Measurements from ENCODE around the gene RBM28.

RBM28 gene

GRCh38 chr7:128383776-128384175, 40.1 kb upstream of the RBM28 start:
- peak overlapping the region; percentile 59 for H3K27ac ChIP-seq
- CTCF ChIA-PET, result interaction anchor here (4.3 kb wide), 1 partner anchor 36 kb away, joined by 23 read pairs; no protein-coding TSS in a partner anchor
- no peak for DNase-seq (ENCODE audit: low spot score)
- no peak for TF ChIP-seq CTCF (conservative IDR thresholded peaks at IDR 0.05; ENCODE audit: low read depth)
- POLR2A ChIA-PET (ENCODE audit: low non-redundant PET), result interaction anchor here (0.6 kb wide), 1 partner anchor 24 kb away, joined by 6 read pairs; no protein-coding TSS in a partner anchor

GRCh38 chr7:128381161-128381821, 37.6 kb upstream of the RBM28 start:
- H3K27ac ChIP-seq, result peak overlapping the region; percentile 80
- CTCF ChIA-PET, result interaction anchor here (0.6 to 4.3 kb wide), 7 partner anchors 10 to 275 kb away, joined by 3 to 23 read pairs (median 3); no protein-coding TSS in a partner anchor
- peak; percentile 71 for DNase-seq (ENCODE audit: low spot score)
- POLR2A ChIA-PET (ENCODE audit: low non-redundant PET), result no interaction called here
- peak; percentile 84 for TF ChIP-seq CTCF (conservative IDR thresholded peaks at IDR 0.05; ENCODE audit: low read depth)

DNA sequence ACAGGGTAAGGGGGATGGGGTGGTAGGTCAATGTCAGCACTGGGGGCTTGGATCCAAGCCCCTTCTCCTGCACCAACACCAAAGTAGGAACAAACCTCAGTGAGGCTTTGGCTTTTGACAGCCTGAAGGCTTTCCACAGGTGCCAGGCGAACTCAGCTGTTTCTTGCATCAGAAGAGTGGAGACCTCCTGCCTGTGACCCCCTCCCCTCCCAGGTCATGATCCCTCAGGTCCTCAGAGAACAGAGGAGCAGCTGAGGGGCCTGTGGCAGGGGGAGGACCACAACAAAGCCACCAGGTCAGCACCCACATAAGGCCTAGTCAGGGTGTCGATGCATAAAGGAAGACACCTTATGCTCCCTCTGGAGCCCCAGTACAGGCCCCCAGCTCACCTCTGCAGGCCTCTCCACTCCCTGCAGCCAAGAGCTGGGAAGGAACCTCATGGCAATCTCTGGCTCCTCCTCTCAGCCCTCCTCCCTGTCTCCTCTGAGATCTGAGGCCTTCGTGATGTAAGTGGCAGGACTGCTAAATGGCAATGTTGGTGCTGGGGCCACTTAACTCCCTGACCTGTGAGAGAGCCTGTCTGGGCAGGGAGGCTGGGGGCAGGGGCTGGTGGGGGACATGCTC, 36.9 kb upstream of the RBM28 start:
- peak overlapping the region; percentile 80 for H3K27ac ChIP-seq
- CTCF ChIA-PET, result interaction anchor here (0.6 to 4.3 kb wide), 3 partner anchors 24 to 36 kb away, joined by 3 to 23 read pairs (median 3); no protein-coding TSS in a partner anchor
- no peak for TF ChIP-seq CTCF (conservative IDR thresholded peaks at IDR 0.05; ENCODE audit: low read depth)
- POLR2A ChIA-PET (ENCODE audit: low non-redundant PET), result no interaction called here
- no peak for DNase-seq (ENCODE audit: low spot score)

- POLR2A ChIA-PET (ENCODE audit: low non-redundant PET), result no interaction called here
- DNase-seq (ENCODE audit: low spot score), result no peak
- CTCF ChIA-PET, result no interaction called here
- TF ChIP-seq CTCF (conservative IDR thresholded peaks at IDR 0.05; ENCODE audit: low read depth), result no peak
- peak overlapping the region; percentile 80 for H3K27ac ChIP-seq
Measured at GRCh38 chr7:128379900-128380479, 36.3 kb upstream of the RBM28 start.

GRCh38 chr7:128378637-128379036, 34.9 kb upstream of the RBM28 start:
- DNase-seq (ENCODE audit: low spot score), result no peak
- CTCF ChIA-PET, result no interaction called here
- no peak for TF ChIP-seq CTCF (conservative IDR thresholded peaks at IDR 0.05; ENCODE audit: low read depth)
- peak overlapping the region; percentile 26 for H3K27ac ChIP-seq
- POLR2A ChIA-PET (ENCODE audit: low non-redundant PET), result no interaction called here

DNA sequence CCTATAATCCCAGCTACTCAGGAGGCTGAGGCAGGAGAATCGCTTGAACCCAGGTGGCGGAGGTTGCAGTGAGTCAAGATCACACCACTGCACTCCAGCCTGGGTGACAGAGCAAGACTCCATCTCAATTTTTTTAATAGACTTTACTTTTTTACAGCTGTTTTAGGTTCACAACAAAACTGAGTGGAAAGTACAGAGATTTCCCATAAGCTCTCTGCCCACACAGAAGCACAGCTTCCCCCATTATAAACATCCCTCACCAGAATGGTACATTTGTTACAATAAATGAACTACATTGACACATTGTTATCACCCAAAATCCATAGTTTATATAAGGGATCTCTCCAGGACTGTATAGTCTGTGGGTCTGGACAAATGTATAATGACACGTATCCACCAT, 32.4 kb upstream of the RBM28 start:
- no peak overlapping the region for H3K27ac ChIP-seq
- ChIA-PET CTCF (no interaction called here), POLR2A (ENCODE audit: low non-redundant PET) (no interaction called here)
- DNase-seq (ENCODE audit: low spot score), result no peak
- no peak for TF ChIP-seq CTCF (conservative IDR thresholded peaks at IDR 0.05; ENCODE audit: low read depth)
